ENCODE results near the gene DET1.

DNA sequence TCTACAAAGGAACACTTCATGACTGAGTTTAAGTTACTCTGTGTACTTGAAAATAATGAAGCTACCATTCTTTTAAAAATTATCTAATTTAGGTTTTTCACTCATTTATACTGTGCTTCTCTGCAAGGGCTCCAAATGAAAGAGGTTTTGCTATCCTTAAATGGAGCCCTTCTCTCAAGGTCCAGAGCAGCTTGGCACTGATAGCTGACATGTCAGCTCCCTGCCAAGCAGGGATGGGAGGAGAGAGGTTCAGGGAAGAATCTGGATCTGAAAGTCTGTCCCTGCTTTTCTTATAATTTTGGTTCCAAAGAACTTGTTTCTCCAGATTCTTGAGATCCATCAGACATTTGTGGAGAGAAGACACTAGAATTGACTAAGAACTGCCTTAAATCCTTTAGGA, 39.9 kb downstream of the DET1 start:
- TF ChIP-seq, protein P1, sequence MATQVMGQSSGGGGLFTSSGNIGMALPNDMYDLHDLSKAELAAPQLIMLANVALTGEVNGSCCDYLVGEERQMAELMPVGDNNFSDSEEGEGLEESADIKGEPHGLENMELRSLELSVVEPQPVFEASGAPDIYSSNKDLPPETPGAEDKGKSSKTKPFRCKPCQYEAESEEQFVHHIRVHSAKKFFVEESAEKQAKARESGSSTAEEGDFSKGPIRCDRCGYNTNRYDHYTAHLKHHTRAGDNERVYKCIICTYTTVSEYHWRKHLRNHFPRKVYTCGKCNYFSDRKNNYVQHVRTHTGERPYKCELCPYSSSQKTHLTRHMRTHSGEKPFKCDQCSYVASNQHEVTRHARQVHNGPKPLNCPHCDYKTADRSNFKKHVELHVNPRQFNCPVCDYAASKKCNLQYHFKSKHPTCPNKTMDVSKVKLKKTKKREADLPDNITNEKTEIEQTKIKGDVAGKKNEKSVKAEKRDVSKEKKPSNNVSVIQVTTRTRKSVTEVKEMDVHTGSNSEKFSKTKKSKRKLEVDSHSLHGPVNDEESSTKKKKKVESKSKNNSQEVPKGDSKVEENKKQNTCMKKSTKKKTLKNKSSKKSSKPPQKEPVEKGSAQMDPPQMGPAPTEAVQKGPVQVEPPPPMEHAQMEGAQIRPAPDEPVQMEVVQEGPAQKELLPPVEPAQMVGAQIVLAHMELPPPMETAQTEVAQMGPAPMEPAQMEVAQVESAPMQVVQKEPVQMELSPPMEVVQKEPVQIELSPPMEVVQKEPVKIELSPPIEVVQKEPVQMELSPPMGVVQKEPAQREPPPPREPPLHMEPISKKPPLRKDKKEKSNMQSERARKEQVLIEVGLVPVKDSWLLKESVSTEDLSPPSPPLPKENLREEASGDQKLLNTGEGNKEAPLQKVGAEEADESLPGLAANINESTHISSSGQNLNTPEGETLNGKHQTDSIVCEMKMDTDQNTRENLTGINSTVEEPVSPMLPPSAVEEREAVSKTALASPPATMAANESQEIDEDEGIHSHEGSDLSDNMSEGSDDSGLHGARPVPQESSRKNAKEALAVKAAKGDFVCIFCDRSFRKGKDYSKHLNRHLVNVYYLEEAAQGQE (IDR thresholded peaks at IDR 0.05; ENCODE audit: low read depth, low read length), result no peak
- TF ChIP-seq RFX5 (IDR thresholded peaks at IDR 0.05; ENCODE audit: low read length) (no peak), EZH2phosphoT487 (IDR thresholded peaks at IDR 0.05; ENCODE audit: borderline replicate concordance, low read depth) (no peak), RXRA (IDR thresholded peaks at IDR 0.05; ENCODE audit: borderline replicate concordance, low read depth) (no peak), YY1 (IDR thresholded peaks at IDR 0.05; ENCODE audit: low read depth) (no peak), SMC3 (IDR thresholded peaks at IDR 0.05; ENCODE audit: low read depth, low read length) (no peak), POLR2AphosphoS5 (IDR thresholded peaks at IDR 0.05; ENCODE audit: low read depth, low read length) (no peak), GABPA (IDR thresholded peaks at IDR 0.05; ENCODE audit: low read depth) (no peak)
- TF ChIP-seq, protein P2, sequence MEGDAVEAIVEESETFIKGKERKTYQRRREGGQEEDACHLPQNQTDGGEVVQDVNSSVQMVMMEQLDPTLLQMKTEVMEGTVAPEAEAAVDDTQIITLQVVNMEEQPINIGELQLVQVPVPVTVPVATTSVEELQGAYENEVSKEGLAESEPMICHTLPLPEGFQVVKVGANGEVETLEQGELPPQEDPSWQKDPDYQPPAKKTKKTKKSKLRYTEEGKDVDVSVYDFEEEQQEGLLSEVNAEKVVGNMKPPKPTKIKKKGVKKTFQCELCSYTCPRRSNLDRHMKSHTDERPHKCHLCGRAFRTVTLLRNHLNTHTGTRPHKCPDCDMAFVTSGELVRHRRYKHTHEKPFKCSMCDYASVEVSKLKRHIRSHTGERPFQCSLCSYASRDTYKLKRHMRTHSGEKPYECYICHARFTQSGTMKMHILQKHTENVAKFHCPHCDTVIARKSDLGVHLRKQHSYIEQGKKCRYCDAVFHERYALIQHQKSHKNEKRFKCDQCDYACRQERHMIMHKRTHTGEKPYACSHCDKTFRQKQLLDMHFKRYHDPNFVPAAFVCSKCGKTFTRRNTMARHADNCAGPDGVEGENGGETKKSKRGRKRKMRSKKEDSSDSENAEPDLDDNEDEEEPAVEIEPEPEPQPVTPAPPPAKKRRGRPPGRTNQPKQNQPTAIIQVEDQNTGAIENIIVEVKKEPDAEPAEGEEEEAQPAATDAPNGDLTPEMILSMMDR (IDR thresholded peaks at IDR 0.05), result no peak
